Keratinocyte (primary cell): ENCODE results near the gene DDX4. TPM values are rescaled to one million over a fixed set of nuclear protein-coding genes. Genes with fewer than 3 reads are reported as not detected.

Experiments used
- DNase-seq: peaks from one replicate; pipeline ENCODE4 v3.0.0-alpha.2; 2011; ENCODE audit warnings: low read depth, missing footprints, low spot score
- FAIRE-seq: peaks from 2 replicates; lab custom pipeline; 2011; peaks lifted over from hg19 to GRCh38; lab: Jason Lieb, UNC
- H2AFZ ChIP-seq: 2 replicates; pipeline ENCODE4 v1.6.0; 2012; ENCODE audit warnings: low read length, control low read depth, inconsistent platforms; ENCODE audit not compliant: control insufficient read depth
- H3K27ac ChIP-seq: 2 replicates; pipeline ENCODE4 v1.5.1; 2011; ENCODE audit warnings: low read length; ENCODE audit not compliant: control insufficient read depth, insufficient read depth
- H3K27me3 ChIP-seq: 3 replicates; pipeline ENCODE4 v1.6.0; 2011; ENCODE audit warnings: low read length; ENCODE audit not compliant: control insufficient read depth, insufficient read depth; ENCODE audit errors: extremely low read depth
- H3K36me3 ChIP-seq, 2 experiments: 2 replicates in 1 of 2; 3 replicates in 1 of 2; pipeline ENCODE4 v1.5.1; 2011; ENCODE audit warnings: low read length in 2 of 2, mild to moderate bottlenecking in 1 of 2; ENCODE audit not compliant: control insufficient read depth in 2 of 2, insufficient read depth in 2 of 2; ENCODE audit errors: extremely low read depth in 1 of 2
- H3K4me1 ChIP-seq: 3 replicates; pipeline ENCODE4 v1.5.1; 2011; ENCODE audit warnings: low read length; ENCODE audit not compliant: control insufficient read depth, insufficient read depth; ENCODE audit errors: extremely low read depth
- H3K4me2 ChIP-seq: 3 replicates; pipeline ENCODE4 v1.6.0; 2011; ENCODE audit warnings: low read depth, low read length; ENCODE audit not compliant: control insufficient read depth, insufficient read depth; ENCODE audit errors: extremely low read depth
- H3K4me3 ChIP-seq, 3 experiments: fragments of 200-600 bp in 1 of 3; sonication (generic) in 1 of 3; 2 replicates in 2 of 3; 3 replicates in 1 of 3; pipeline ENCODE4 v1.5.1; 2011 to 2016; ENCODE audit warnings: low read length in 3 of 3, mild to moderate bottlenecking in 3 of 3, control low read depth in 2 of 3, inconsistent platforms in 1 of 3, low read depth in 1 of 3, mixed read lengths in 1 of 3, mixed run types in 1 of 3, moderate library complexity in 1 of 3; ENCODE audit not compliant: control insufficient read depth in 2 of 3, insufficient read depth in 2 of 3; ENCODE audit errors: extremely low read depth in 1 of 3
- H3K79me2 ChIP-seq: 2 replicates; pipeline ENCODE4 v1.6.0; 2012; ENCODE audit warnings: low read length; ENCODE audit not compliant: control insufficient read depth, insufficient read depth
- H3K9ac ChIP-seq: 3 replicates; pipeline ENCODE4 v1.6.0; 2011; ENCODE audit warnings: low read length; ENCODE audit not compliant: control insufficient read depth, insufficient read depth; ENCODE audit errors: extremely low read depth
- H3K9me1 ChIP-seq: 3 replicates; pipeline ENCODE4 v1.6.0; 2011; ENCODE audit warnings: low read length; ENCODE audit not compliant: control insufficient read depth, insufficient read depth; ENCODE audit errors: extremely low read depth
- H3K9me3 ChIP-seq: 2 replicates; pipeline ENCODE4 v1.5.1; 2012; ENCODE audit warnings: low read depth, low read length; ENCODE audit not compliant: control insufficient read depth
- H4K20me1 ChIP-seq: 3 replicates; pipeline ENCODE4 v1.6.0; 2011; ENCODE audit warnings: low read length; ENCODE audit not compliant: control insufficient read depth, insufficient read depth; ENCODE audit errors: extremely low read depth
- CTCF ChIP-seq, 3 experiments: IDR thresholded peaks in 1 of 3; conservative IDR thresholded peaks in 1 of 3; optimal IDR thresholded peaks in 1 of 3; 2 replicates in 2 of 3; 3 replicates in 1 of 3; pipeline versions ENCODE3 to v1.5.1; 2011; ENCODE audit warnings: low read length in 3 of 3, mild to moderate bottlenecking in 3 of 3, moderate library complexity in 2 of 3, control low read depth in 1 of 3, inconsistent platforms in 1 of 3; ENCODE audit not compliant: insufficient read depth in 2 of 3; ENCODE audit errors: extremely low read depth in 1 of 3
- EZH2 ChIP-seq: IDR thresholded peaks from one replicate; pipeline ENCODE4 v1.6.1; 2012; ENCODE audit warnings: inconsistent platforms, mild to moderate bottlenecking, low read length, moderate library complexity
- dilution Hi-C: fragments of 300-500 bp; cut with MboI; formaldehyde crosslinking; loops from one replicate; pipeline ENCODE4 v1.7.0; 2020; ENCODE audit warnings: low sequenced_read_pairs; ENCODE audit not compliant: extremely low pct_ligation_motif_present
- polyA plus RNA-seq, 5 experiments: library from polyadenylated mRNA; depleted of rRNA in 3 of 5; stranded (reverse) in 3 of 5; stranded (forward) in 1 of 5; unstranded in 1 of 5; fragments of >200 nt; gene quantifications; 1 replicate in 1 of 5; 2 replicates in 3 of 5; 3 replicates in 1 of 5; pipeline versions ENCODE4 v1.2.1 to v1.2.3, GENCODE V29; 2011 to 2012; ENCODE audit warnings: missing spikeins in 2 of 5, low read depth in 1 of 5, low replicate concordance in 1 of 5

DDX4 gene
- polyA plus RNA-seq, 1 donor (not counting 4 experiments of a cell fraction or from before 2014, with no cell fraction given): 0.04 TPM

GRCh38 chr5:55701462-55702103 is 36.3 kb upstream of the DDX4 start:
- dilution Hi-C loops: no loop called here
- Histone ChIP-seq H3K79me2 (no peaks in the 10 kb centered on the region), H3K27me3 (no peaks in the 10 kb centered on the region), H3K9me3 (no peaks in the 10 kb centered on the region), H3K9ac (no peak overlapping the region), H3K27ac (no peak overlapping the region), H3K9me1 (no peaks in the 10 kb centered on the region), H3K4me2 (no peak overlapping the region), H3K36me3 (no peaks in the 10 kb centered on the region), H4K20me1 (no peaks in the 10 kb centered on the region), H2AFZ (no peak overlapping the region), H3K4me3 (no peak overlapping the region), H3K4me1 (no peaks in the 10 kb centered on the region)
- TF ChIP-seq EZH2 (no peak), CTCF (optimal IDR thresholded peaks at IDR 0.05 in 1 of 3, IDR thresholded peaks at IDR 0.05 in 1 of 3, conservative IDR thresholded peaks at IDR 0.05 in 1 of 3; ENCODE audit: extremely low read depth in 1 of 3, insufficient read depth in 2 of 3, low read length in 3 of 3) (no peak)
- no peak for FAIRE-seq
- DNase-seq: no peak

DNA sequence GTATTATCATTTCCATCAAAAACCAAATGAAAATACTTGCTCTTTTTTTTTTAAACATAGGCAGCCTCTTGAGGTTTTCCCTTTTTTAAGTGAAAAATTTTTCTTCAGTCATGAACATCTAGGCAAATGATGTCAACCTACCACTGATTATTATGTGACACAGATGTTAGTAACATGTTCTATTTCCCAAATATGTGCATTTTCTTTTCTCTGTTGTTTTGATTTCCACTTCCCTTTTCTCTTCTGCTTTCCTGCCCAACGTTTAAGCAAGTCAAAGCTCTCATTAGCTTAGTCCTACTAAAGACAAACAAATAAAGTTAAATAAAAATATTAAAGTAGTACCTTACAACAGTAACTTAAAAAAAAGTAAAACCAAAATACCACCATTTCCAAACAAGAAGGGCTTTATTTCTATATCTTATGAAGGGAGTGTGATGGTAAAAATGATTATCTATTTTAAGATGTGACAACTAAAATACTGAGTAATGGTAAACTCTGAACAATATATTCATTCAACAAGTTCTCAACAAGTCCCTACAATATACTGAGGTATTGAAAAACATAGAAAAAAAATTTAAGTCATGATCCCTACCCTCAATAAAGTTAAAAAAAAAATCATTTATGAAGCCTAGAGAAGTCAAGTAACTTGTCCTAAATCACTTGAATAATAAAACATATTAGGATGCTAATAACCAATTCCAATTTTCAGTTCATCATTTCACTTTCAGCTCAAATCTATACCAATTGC is 35.1 kb upstream of the DDX4 start:
- Histone ChIP-seq H3K9me1 (no peaks in the 10 kb centered on the region), H3K9me3 (no peaks in the 10 kb centered on the region), H3K4me1 (no peaks in the 10 kb centered on the region), H4K20me1 (no peaks in the 10 kb centered on the region), H3K9ac (no peak overlapping the region), H3K79me2 (no peaks in the 10 kb centered on the region), H3K36me3 (no peaks in the 10 kb centered on the region), H3K27me3 (no peaks in the 10 kb centered on the region), H3K4me2 (no peak overlapping the region), H2AFZ (no peak overlapping the region), H3K4me3 (no peak overlapping the region), H3K27ac (no peak overlapping the region)
- dilution Hi-C loops: no loop called here
- no peak for DNase-seq
- FAIRE-seq: no peak
- TF ChIP-seq CTCF (optimal IDR thresholded peaks at IDR 0.05 in 1 of 3, IDR thresholded peaks at IDR 0.05 in 1 of 3, conservative IDR thresholded peaks at IDR 0.05 in 1 of 3; ENCODE audit: extremely low read depth in 1 of 3, insufficient read depth in 2 of 3, low read length in 3 of 3) (no peak), EZH2 (no peak)
